HG03469 (cell line): ENCODE data around the gene CDX1.

Experiments used
- ATAC-seq: cut with Tn5 transposase; IDR thresholded peaks from one replicate; pipeline ENCODE4 v1.9.1; 2021; ENCODE audit warnings: mild to moderate bottlenecking, moderate library complexity, moderate number of reproducible peaks; ENCODE audit not compliant: unreplicated experiment

CDX1 gene

DNA sequence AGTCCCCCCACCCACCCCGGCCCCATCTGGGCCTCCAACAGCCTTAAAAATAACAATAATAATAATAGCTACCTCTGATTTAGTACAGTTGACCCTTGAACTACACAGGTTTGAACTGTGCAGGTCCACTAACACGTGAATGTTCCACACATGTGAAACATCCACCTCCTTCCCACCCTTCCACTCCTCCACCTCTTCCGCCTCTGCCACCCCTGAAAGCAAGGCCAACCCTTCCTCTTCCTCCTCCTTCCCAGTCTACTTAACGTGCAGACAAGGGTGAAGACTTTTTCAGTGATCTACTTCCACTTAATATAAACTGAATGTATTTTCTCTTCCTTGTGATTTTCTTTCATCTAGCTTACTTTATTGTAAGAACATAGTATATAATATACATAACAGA lies 21.7 kb upstream of the CDX1 start:
- ATAC-seq, result no peak

- no peak for ATAC-seq
These were observed 20.3 kb upstream of the CDX1 start for GRCh38 chr5:150146235-150146634.

DNA sequence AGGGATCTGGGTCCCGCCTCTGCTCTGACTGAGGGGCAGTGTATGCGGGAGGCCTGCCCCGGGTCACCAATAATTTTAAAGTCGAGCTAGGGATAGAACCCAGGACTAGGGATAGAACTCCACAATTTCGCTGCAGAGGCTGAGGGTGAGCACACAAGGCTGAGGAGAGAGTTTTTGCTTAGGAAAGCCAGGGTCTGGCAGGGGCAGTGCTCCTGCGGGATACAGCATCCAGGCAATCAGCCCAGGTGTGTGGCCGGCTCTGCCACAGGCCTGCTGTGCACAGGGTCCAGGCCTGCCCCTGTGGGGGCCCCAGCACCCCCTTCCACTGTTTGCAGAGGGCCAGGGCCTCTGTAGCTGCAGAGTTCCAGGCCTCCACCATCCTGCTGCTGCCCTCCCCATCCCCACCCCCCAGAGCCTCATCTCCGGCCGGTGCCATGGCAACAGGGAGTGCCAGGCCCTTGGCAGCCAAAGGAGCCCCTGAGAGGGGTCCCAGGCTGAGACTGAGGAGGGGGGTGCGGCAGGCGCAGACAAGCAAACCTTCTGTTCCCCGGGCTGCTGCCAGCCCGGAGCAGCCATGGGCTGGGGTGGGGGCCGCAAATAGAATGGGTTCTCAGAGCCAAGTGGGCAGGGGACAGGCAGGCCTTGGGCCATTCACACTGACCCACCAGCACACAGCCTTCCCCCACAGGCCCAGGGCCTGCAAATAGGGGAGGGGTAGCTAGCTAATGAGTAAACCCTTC lies 19.5 kb upstream of the CDX1 start:
- ATAC-seq, result no peak

GRCh38 chr5:150147670-150148069 lies 18.9 kb upstream of the CDX1 start:
- no peak for ATAC-seq

- no peak for ATAC-seq
These were observed 18.3 kb upstream of the CDX1 start for GRCh38 chr5:150148117-150148927.

- ATAC-seq, result no peak
These were observed 17.0 kb upstream of the CDX1 start for GRCh38 chr5:150149618-150150017.

GRCh38 chr5:150152636-150153462 lies 13.7 kb upstream of the CDX1 start:
- no peak for ATAC-seq

DNA sequence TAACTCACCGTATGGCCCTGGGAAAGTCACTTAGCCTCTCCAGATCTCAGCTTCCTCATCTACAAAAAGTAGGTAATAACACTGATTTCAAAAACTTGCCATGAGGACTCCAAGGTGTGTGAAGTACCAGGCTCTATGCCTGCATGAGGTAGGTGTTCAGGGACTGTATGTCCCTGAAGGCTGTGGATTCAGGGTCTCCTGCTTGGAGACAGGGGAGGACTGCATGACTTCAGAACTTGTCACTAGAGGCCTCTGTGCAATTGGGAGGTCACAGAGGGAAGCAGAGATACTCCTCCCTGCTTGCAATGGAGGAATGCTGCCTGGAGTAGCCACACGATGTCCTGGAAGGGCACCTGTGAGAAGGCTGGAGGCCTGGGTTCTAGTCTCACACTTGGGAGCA lies 13.1 kb upstream of the CDX1 start:
- no peak for ATAC-seq

GRCh38 chr5:150153957-150154617 lies 12.5 kb upstream of the CDX1 start:
- ATAC-seq, result no peak

GRCh38 chr5:150154618-150155128 lies 11.9 kb upstream of the CDX1 start:
- ATAC-seq, result no peak

DNA sequence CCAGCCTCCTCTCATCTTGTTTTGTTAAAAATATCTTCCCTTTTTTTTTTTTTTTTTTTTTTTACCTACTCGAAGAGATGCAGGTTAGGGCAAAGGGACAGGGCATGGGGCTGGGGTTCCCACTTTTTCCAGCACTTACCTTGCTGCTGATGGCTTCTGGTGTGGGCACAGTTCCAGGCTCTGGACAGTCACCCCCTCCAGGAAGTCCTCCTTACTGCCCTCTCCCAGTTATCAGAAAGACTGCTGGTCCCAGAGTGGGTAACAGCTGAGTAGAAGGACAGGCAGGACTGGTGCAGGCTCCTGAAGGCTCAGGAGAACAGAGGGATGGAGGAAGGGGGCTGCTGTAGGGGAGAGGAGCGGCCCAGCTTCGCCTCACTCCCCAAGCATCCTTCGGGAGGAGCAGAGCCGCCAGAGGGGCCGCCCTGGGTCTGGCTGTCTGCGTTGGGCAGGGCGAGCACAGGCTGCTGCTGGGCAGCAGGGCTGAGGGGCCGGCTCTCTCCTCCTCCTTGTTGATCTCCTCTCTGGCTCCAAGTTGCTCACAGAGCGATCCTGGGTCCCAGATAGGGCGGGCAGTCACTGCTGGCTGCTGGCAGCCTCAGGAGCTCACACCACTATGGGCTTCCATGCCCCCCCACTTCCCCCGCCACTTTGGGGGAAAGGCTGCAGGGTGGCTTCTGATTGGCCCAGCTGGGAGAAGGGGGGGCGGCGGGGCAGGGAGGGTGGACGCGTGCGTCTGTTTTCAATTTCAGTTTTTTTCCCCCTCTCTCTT lies 11.1 kb upstream of the CDX1 start, which contains the start of gene PDGFRB:
TSS of gene PDGFRB (minus strand) at position 588 of the 769 bp plus-strand sequence. CDS start 18,798 bp downstream, outside the sequence.
- ATAC-seq, result no peak

DNA sequence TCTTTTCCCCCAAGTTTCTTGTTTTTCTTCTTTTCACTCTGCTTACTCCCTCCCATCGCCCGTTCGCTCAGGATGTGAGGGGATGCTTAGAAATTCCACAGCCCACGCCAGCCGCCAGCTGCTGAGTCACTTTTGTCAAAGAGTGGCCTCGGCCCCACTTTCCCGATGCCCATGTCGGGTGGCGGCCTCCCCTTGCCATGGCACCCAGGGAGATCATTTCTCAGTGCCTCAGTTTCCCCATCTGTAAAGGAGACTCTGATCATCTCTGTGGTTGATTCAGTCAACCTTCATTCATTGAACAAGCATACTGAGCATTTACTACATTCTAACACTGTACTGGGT lies 10.6 kb upstream of the CDX1 start:
- no peak for ATAC-seq

- ATAC-seq, result no peak
These were observed 10.0 kb upstream of the CDX1 start for GRCh38 chr5:150156540-150156939.

GRCh38 chr5:150157168-150157567 lies 9.4 kb upstream of the CDX1 start:
- no peak for ATAC-seq

- ATAC-seq, result no peak
These were observed 8.2 kb upstream of the CDX1 start for GRCh38 chr5:150158170-150158949.

GRCh38 chr5:150159031-150159430 lies 7.5 kb upstream of the CDX1 start:
- ATAC-seq, result no peak

DNA sequence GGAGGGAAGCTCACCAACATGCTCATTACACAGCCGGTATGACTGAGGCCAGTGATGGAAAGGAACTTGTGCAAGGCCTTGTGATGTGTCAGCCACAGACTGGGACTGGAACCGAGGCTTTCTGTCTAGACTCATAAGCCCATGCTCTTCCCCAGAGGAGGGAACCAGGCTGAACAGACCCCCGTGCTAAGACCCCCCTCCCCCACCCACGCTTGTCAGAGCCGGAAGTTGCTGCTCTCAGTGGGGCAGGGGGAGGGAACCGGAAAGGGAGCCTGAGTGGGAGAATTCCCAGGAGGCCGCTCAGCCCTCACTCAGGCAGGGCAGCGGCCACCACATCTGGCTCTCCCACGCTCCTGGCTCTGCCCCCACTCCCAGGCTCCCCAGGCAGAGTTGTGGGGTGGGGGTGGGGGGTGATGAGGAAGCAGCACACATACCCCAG lies 6.8 kb upstream of the CDX1 start:
- no peak for ATAC-seq

GRCh38 chr5:150160448-150161081 lies 6.0 kb upstream of the CDX1 start:
- ATAC-seq, result no peak
